Esophagus squamous epithelium (tissue), 4 donors: ENCODE data around the gene BAG3.

Source experiments
- POLR2A ChIP-seq, 4 donors: fragments of 450-650 bp; IDR thresholded peaks; one replicate each; pipeline ENCODE4 v1.6.1; 2017; ENCODE audit warnings: antibody characterized with exemption in 4 of 4, mild to moderate bottlenecking in 4 of 4, moderate library complexity in 3 of 4
- TF ChIP-seq, protein P1 (sequence below), 6 experiments: fragments of 450-650 bp in 4 of 6; fragments of 200-600 bp in 2 of 6; sonication (generic) in 2 of 6; IDR thresholded peaks; one replicate each; pipeline ENCODE4 v1.5.1; 2016 to 2019; ENCODE audit warnings: antibody characterized with exemption in 6 of 6, mild to moderate bottlenecking in 4 of 6, moderate library complexity in 4 of 6

- TF ChIP-seq, protein P1, sequence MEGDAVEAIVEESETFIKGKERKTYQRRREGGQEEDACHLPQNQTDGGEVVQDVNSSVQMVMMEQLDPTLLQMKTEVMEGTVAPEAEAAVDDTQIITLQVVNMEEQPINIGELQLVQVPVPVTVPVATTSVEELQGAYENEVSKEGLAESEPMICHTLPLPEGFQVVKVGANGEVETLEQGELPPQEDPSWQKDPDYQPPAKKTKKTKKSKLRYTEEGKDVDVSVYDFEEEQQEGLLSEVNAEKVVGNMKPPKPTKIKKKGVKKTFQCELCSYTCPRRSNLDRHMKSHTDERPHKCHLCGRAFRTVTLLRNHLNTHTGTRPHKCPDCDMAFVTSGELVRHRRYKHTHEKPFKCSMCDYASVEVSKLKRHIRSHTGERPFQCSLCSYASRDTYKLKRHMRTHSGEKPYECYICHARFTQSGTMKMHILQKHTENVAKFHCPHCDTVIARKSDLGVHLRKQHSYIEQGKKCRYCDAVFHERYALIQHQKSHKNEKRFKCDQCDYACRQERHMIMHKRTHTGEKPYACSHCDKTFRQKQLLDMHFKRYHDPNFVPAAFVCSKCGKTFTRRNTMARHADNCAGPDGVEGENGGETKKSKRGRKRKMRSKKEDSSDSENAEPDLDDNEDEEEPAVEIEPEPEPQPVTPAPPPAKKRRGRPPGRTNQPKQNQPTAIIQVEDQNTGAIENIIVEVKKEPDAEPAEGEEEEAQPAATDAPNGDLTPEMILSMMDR (IDR thresholded peaks at IDR 0.05): no peak
- TF ChIP-seq POLR2A (IDR thresholded peaks at IDR 0.05): no peak
Observed at GRCh38 chr10:119723624-119724023, 72.4 kb downstream of the BAG3 start.
